NCI-H2227 (cell line): Measurements from ENCODE around the gene FAM20C.
"Not testable (repeated sequence)": the region's sequence is repeated elsewhere in the genome, so short reads cannot be mapped to it uniquely, and the experiment has no call there.

Experiments
- DNase-seq: peaks from one replicate; lab custom pipeline; 2025; ENCODE audit not compliant: unreplicated experiment; lab: John Stamatoyannopoulos, UW

Gene FAM20C

GRCh38 chr7:191105-191980, 1.0 kb upstream of the FAM20C start:
- DNase-seq: peak; percentile 70

DNA sequence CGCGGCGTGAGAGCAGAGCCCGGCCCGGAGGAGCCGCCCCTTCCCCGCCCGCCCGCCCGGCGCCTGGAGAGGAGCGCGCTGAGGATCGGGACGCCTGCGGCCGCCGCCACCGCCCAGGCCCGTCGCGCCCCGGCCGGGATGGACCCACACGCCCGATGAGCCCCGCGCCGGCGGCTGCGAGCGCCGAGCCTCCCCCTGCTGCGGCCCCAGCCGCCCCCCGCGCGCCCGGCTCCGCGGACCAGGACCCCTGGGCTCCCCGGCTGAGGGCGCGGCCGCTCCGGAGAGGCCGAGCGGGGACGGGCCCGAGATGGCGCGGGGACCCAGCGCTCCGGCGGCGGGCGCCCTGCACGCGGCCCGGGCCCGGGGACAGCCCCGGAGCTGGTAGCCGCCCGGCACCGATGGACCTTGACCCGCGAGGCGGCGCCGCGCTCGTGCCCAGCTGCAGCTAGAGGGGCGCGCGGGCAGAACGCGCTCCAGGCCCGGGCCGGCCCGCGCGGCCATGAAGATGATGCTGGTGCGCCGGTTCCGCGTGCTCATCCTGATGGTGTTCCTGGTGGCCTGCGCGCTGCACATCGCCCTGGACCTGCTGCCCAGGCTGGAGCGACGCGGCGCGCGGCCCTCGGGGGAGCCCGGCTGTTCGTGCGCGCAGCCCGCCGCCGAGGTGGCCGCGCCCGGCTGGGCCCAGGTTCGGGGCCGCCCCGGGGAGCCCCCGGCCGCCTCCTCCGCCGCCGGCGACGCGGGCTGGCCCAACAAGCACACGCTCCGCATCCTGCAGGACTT, 520 bp downstream of the FAM20C start:
- peak; percentile 24 for DNase-seq

GRCh38 chr7:193481-194251, 1.3 kb downstream of the FAM20C start:
- DNase-seq: peak; percentile 26

DNA sequence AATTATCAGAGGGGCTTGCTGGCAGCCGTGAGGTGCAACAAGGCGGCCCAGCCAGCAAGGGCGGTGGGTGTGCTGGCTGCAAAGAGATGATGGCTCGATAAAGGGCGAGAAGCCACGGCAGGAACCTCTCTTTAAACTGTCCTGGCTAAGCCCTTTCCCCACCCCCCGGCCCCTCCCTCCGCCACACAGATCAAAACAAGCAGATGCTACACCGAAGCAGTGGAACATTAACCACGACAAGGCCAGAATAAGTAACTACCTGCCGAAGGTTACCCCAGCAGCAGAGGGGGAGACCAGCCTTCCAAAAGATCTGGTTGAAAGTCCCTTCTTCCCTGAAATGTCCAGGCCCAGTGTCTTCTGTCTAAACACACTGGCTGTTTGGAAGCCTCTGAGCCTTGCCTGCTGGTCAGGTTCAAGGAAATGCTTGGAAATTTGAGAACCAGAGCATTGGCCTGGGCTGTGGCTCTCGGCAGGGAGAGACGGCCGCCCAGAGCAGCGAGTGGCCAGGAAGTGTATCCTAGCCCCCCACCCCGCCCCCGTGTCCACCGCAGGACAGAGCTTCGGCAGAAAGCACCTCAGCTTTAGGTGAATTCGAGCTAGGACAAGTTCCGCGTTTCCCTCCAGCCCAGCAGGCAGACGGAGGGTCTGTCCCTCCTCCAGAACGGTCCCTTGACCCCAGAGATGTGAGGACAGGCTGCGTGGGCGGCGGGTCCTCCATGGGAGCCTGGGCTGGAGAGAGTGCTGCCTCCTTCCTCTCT, 2.1 kb downstream of the FAM20C start:
- DNase-seq: peak; percentile 11

DNA sequence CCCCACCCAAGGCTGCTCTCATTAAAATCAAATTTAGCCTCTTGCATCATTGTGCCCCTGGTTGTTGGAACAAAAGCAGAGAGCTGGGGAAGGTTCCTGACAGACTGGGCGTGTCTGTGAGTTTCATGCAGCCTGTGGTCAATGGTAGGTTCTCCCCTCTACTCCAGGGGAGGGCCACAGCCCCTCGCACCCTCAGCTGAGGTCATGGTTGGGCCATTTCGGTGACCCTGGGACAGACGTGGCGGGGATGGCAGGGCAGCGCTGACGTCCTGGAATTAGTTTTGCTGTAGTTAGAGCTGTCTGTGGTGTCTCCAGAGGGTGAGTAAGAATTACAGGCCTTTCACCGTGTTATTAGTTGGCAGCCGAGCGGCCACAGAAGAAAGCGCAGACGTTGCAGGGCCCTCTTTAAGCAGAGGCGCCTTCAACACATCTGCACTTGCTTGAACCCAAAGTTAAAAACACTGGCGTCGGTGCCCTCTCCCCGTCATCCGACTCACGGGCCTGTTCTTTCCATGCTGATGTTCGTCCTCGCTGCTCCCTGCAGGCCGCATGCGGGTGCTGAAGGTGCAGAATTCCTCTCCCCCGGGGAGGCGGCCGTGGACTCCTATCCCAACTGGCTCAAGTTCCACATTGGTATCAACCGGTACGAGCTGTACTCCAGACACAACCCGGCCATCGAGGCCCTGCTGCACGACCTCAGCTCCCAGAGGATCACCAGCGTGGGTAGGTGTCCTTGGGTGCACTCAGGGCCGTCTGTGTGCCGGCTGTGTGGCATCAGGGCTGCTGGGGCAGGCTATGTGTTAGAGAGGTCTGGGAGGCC, 2.8 kb downstream of the FAM20C start:
- DNase-seq: peak; percentile 10

DNA sequence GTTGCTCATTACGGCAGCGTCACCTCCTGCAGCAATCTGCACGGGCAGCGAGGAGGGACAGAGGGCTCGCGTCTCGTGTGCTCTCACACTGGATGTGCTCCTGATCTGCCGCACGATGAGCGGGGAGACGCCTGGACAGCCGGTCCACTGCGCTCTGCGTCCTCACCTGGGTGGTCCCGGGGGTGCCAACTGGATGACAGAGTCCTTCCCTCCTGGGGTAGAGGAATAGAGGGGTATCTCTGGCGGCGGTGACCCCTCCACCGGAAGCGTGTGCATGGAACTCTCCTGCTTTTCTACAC, 3.4 kb downstream of the FAM20C start:
- DNase-seq: no peak

DNA sequence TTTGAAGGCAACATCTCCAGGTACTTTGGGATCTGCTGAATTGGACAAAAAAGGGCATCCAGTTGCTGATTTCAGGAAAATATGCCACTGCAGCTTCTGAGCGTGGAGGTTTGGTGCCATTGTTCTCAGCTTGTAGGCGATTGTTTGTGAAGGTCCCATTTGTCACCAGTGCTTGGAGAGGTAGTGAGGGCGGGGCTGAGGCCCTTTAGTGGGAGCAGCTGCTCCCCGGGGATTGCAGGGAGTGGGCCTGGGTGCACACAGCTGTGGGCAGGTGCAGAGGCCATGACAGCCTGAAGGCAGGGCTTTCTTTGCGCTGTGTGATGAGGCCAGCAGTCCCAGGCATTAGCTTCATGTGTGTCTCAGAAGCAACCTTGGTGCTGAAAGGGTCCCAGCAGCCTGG, 3.9 kb downstream of the FAM20C start:
- no peak for DNase-seq

- DNase-seq: no peak
Observed at GRCh38 chr7:196778-197321, 4.5 kb downstream of the FAM20C start.

DNA sequence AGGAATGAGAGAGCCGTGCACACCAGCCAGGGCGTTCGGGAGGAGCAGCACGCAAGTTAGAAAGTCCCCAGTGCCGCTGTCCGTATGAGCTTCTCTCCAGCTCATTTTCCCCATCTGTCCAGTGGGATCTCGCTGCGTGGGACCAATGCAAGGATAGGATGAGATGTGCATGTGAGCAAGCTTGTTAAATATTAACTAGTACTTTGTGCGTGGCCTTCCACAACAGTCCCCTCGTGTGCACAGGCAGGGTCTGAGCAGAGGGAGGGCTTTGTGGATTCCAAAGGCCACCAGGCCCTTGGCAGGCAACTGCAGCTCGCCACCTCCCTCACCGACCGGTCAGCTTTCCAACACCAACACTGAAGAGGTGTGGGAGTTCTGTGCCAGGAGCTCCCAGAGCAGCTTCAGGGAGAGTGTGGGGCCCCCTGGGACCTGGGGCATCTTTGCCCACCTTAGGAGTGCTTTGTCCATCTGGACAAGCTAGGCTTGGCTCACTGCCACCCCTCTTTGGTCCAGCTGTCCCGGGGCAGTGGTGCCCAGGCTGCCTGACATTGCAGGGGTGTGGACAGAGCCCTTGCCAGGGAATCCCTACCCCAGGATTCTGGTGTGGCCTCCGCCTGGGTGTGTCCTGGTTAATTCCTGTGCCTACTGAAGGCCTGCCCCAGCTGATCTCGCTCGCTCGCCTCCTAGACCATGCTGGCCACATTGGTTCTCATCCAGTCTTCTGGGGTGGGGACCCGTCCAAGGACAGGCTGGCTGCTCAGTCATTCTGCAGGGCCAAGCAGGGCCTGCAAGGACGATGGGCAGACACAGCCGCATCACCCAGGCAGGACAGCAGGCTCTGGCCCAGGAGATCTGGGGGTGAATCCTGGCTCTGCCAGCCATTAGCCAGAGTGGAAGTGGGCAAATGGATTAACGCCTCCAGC, 5.3 kb downstream of the FAM20C start:
- no peak for DNase-seq

DNA sequence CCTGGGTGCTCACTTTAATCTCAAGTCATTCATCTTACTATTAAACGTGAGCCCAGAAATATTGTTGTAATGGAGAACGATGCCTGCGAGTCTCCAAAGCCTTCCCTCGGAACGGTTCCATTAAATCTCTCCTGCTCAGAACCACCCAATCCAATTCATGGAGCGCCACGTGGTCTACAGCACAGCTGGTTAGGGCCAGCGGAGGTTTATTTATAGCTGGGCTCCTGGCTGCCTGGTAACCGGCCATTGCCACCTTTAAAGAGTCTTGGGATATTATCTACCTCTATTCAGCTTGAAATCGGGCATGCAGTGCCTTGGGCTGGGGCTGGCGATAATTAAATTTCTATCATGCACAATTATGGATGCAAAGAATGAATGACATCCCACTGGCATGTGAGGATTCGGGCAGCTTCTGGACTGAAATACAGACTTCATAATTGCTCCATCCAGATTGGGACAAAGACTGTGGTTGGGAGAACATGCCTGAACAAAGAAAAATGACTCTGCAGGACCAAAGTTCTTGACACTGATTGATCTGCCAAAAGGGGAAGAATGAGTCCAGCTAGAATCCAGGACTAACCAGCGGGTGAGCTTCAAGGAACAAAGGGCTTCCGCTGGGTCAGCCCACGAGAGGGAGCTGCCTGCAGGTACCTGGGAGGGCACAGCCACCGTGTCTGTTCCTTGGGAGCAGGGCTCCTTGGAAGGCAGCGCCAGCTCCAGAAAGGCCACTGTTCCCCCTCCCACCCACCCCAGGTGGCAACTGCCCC, 7.3 kb downstream of the FAM20C start:
- DNase-seq: no peak

GRCh38 chr7:200290-200689, 7.9 kb downstream of the FAM20C start:
- DNase-seq: no peak

- DNase-seq: no peak
Observed at GRCh38 chr7:200704-201103, 8.3 kb downstream of the FAM20C start.

DNA sequence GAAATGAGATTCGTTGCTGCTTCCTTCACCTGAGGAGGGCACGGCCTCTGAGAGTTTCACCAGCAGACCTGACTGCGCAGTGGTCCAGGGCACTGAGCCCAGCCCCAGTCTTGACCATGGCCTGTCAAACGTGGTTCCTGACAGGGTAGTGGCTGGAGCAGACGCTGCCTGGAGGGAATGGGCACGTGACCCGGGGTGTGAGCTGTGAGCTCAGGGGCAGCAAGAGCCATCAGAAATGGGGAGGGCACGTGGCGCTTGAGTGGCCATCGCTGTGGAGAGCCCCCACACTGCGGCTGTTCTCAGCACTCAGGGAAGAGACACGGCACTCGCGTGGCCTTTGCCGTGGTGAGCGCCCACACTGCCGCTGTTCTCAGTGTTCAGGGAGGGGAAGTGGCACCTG, 12.0 kb downstream of the FAM20C start:
- DNase-seq: no peak

- no peak for DNase-seq
Observed at GRCh38 chr7:205115-206010, 13.0 kb downstream of the FAM20C start.

GRCh38 chr7:206351-206750, 14.0 kb downstream of the FAM20C start:
- not testable (repeated sequence) for DNase-seq

- DNase-seq: no peak
Observed at GRCh38 chr7:207418-208129, 15.2 kb downstream of the FAM20C start.
